Peyer's patch (tissue), 4 donors: Measurements from ENCODE around the gene IRF4. TPM values are rescaled to one million over a fixed set of nuclear protein-coding genes. Genes with fewer than 3 reads are reported as not detected.
A peak's percentile ranks its signal among the peaks of the same experiment; 100 is the strongest.

ENCODE experiments used
- DNase-seq, 3 donors: peaks; one replicate each; pipeline ENCODE4 v3.0.0-alpha.2; 2017 to 2019
- H3K27ac ChIP-seq, 4 donors: fragments of 200-600 bp; sonication (generic); one replicate each; pipeline ENCODE4 v1.5.1; 2016 to 2019
- H3K27me3 ChIP-seq, 2 donors: fragments of 200-600 bp; sonication (generic); one replicate each; pipeline ENCODE4 v1.5.1; 2019
- H3K36me3 ChIP-seq, 3 donors: fragments of 200-600 bp; sonication (generic); one replicate each; pipeline ENCODE4 v1.5.1; 2016 to 2019
- H3K4me1 ChIP-seq, 4 donors: fragments of 200-600 bp; sonication (generic); one replicate each; pipeline ENCODE4 v1.5.1; 2016 to 2019
- H3K4me3 ChIP-seq, 4 donors: fragments of 200-600 bp; sonication (generic); 1 replicate in 3 of 4; 2 replicates in 1 of 4; pipeline ENCODE4 v1.5.1; 2016 to 2019; ENCODE audit warnings: mild to moderate bottlenecking in 1 of 4
- H3K9me3 ChIP-seq, 4 donors: fragments of 200-600 bp; sonication (generic); one replicate each; pipeline ENCODE4 v1.5.1; 2016 to 2019; ENCODE audit warnings: mild to moderate bottlenecking in 1 of 4
- CTCF ChIP-seq, 6 experiments: fragments of 450-650 bp in 4 of 6; fragments of 200-600 bp in 2 of 6; sonication (generic) in 1 of 6; IDR thresholded peaks; one replicate each; pipeline ENCODE4 v1.5.1; 2017 to 2019; ENCODE audit warnings: antibody characterized with exemption in 6 of 6, mild to moderate bottlenecking in 3 of 6, moderate library complexity in 1 of 6
- POLR2A ChIP-seq, 2 donors: fragments of 450-650 bp; IDR thresholded peaks; one replicate each; pipeline ENCODE4 v1.5.1; 2017; ENCODE audit warnings: antibody characterized with exemption in 2 of 2, mild to moderate bottlenecking in 2 of 2, moderate library complexity in 2 of 2
- total RNA-seq, 4 donors: library from RNA; depleted of rRNA; stranded (reverse); fragments of >200 nt; gene quantifications; one replicate each; pipeline ENCODE4 v1.1.0, GENCODE V29; 2016

The IRF4 gene
- total RNA-seq, 4 donors from 2014 or later, result 0.47 to 57.8 (median 6.9) TPM

- TF ChIP-seq CTCF (IDR thresholded peaks at IDR 0.05) (no peak), POLR2A (IDR thresholded peaks at IDR 0.05) (no peak)
Observed at GRCh38 chr6:381742-382461, 9.7 kb upstream of the IRF4 start.

GRCh38 chr6:382883-383810 is 8.4 kb upstream of the IRF4 start:
- no peak overlapping the region for H3K4me3 ChIP-seq

More at GRCh38 chr6:381742-382461, 9.7 kb upstream of the IRF4 start:
- Histone ChIP-seq H3K4me3 (no peak overlapping the region), H3K4me1 (peaks cover 0 to 14% (median 3%) of the 10 kb centered on the region in 4 donors), H3K27ac (no peak overlapping the region), H3K36me3 (no peaks in the 10 kb centered on the region), H3K9me3 (no peaks in the 10 kb centered on the region), H3K27me3 (no peaks in the 10 kb centered on the region)
- DNase-seq, result peak in 1 of 3 donors; percentile 48

GRCh38 chr6:383856-384255 is 7.7 kb upstream of the IRF4 start:
- Histone ChIP-seq H3K27ac (no peak overlapping the region), H3K9me3 (no peaks in the 10 kb centered on the region), H3K4me3 (no peak overlapping the region), H3K27me3 (no peaks in the 10 kb centered on the region), H3K4me1 (peaks cover 0 to 12% (median 3%) of the 10 kb centered on the region in 4 donors), H3K36me3 (no peaks in the 10 kb centered on the region)
- no peak for DNase-seq
- TF ChIP-seq CTCF (IDR thresholded peaks at IDR 0.05), result no peak

More at GRCh38 chr6:382883-383810, 8.4 kb upstream of the IRF4 start:
- TF ChIP-seq POLR2A (IDR thresholded peaks at IDR 0.05) (no peak), CTCF (IDR thresholded peaks at IDR 0.05) (no peak)
- H3K4me1 ChIP-seq, result peaks cover 0 to 14% (median 3%) of the 10 kb centered on the region in 4 donors
- H3K27ac ChIP-seq, result no peak overlapping the region
- no peaks in the 10 kb centered on the region for H3K27me3 ChIP-seq
- no peaks in the 10 kb centered on the region for H3K9me3 ChIP-seq
- H3K36me3 ChIP-seq, result no peaks in the 10 kb centered on the region
- peak in 1 of 3 donors; percentile 37 for DNase-seq

GRCh38 chr6:384898-385297 is 6.7 kb upstream of the IRF4 start:
- no peak for DNase-seq
- no peaks in the 10 kb centered on the region for H3K27me3 ChIP-seq

GRCh38 chr6:385614-386013 is 5.9 kb upstream of the IRF4 start:
- no peaks in the 10 kb centered on the region for H3K4me1 ChIP-seq
- H3K9me3 ChIP-seq, result no peaks in the 10 kb centered on the region
- H3K27ac ChIP-seq, result no peak overlapping the region
- peaks cover 0 to 4% of the 10 kb centered on the region in 2 donors for H3K27me3 ChIP-seq
- TF ChIP-seq CTCF (IDR thresholded peaks at IDR 0.05), result no peak
- no peak for TF ChIP-seq POLR2A (IDR thresholded peaks at IDR 0.05)
- H3K36me3 ChIP-seq, result no peaks in the 10 kb centered on the region
- no peak for DNase-seq
- H3K4me3 ChIP-seq, result no peak overlapping the region

More at GRCh38 chr6:384898-385297, 6.7 kb upstream of the IRF4 start:
- peaks cover 0 to 2% (median 0%) of the 10 kb centered on the region in 4 donors for H3K4me1 ChIP-seq
- H3K9me3 ChIP-seq, result no peaks in the 10 kb centered on the region
- no peak overlapping the region for H3K27ac ChIP-seq
- TF ChIP-seq CTCF (IDR thresholded peaks at IDR 0.05) (no peak), POLR2A (IDR thresholded peaks at IDR 0.05) (no peak)
- no peaks in the 10 kb centered on the region for H3K36me3 ChIP-seq
- no peak overlapping the region for H3K4me3 ChIP-seq
